Left cardiac atrium (tissue), 4 donors: ENCODE results near the gene FAXC. TPM values are rescaled to one million over a fixed set of nuclear protein-coding genes. Genes with fewer than 3 reads are reported as not detected.
"Not testable (repeated sequence)": the region's sequence is repeated elsewhere in the genome, so short reads cannot be mapped to it uniquely, and the experiment has no call there.

Source experiments
- ATAC-seq, 2 donors: fragments of 200-7000 bp; cut with Tn5 transposase; one replicate each; pipeline ENCODE4 v1.9.1; 2020; ENCODE audit warnings: mild to moderate bottlenecking in 2 of 2, moderate library complexity in 2 of 2
- DNase-seq: peaks from one replicate; pipeline ENCODE4 v3.0.0-alpha.2; 2020
- intact Hi-C, 2 donors: fragments of 100-400 bp; cut with DNase I; formaldehyde crosslinking; loops; one replicate each; pipeline versions ENCODE4 v1.14.1 to v1.15.1; 2022 to 2023
- total RNA-seq, 2 donors: library from RNA; stranded (reverse); fragmentation: NEBNext Ultra II Directional; extraction: Animal tissue kit (Norgen Biotek cat#: 25700); gene quantifications; one replicate each; pipeline ENCODE4 v1.2.1, GENCODE V29; 2021
- donor health status: DM: no; HTN: yes; CAD: no.
- donor health status: DM: no; HTN: yes; CAD: no; lungs with severe emphysema.
- donor health status: DM: yes; HTN: yes; CAD: no.
- donor health status: Dilated cardiomyopathy.

The FAXC gene
- total RNA-seq, 2 donors from 2014 or later, result 0.42 TPM; not detected in 1

- intact Hi-C loops, result no loop called here
- ATAC-seq, result no peak
Measured at GRCh38 chr6:99345164-99345563, 4.3 kb downstream of the FAXC start.

GRCh38 chr6:99344289-99344688 is 5.2 kb downstream of the FAXC start:
- intact Hi-C loops, result no loop called here
- ATAC-seq (no peak), DNase-seq (no peak)

More at GRCh38 chr6:99345164-99345563, 4.3 kb downstream of the FAXC start:
- DNase-seq, result no peak

GRCh38 chr6:99341862-99342455 is 7.5 kb downstream of the FAXC start:
- intact Hi-C loops, result no loop called here
- no peak for ATAC-seq
- DNase-seq, result no peak

- intact Hi-C loops, result no loop called here
- DNase-seq, result no peak
- ATAC-seq, result no peak
Measured at GRCh38 chr6:99338188-99338587, 11.3 kb downstream of the FAXC start.

GRCh38 chr6:99335298-99335697 is 14.2 kb downstream of the FAXC start:
- intact Hi-C loops, DNase-seq, ATAC-seq: not testable (repeated sequence)

GRCh38 chr6:99334526-99335127 is 14.8 kb downstream of the FAXC start:
- ATAC-seq, result no peak

GRCh38 chr6:99333068-99333467 is 16.4 kb downstream of the FAXC start:
- intact Hi-C loops, result no loop called here
- DNase-seq (no peak), ATAC-seq (no peak)

More at GRCh38 chr6:99334526-99335127, 14.8 kb downstream of the FAXC start:
- intact Hi-C loops, result no loop called here
- DNase-seq, result no peak

- intact Hi-C loops, result no loop called here
- DNase-seq (no peak), ATAC-seq (no peak)
Measured at GRCh38 chr6:99331531-99331930, 17.9 kb downstream of the FAXC start.

GRCh38 chr6:99330159-99330558 is 19.3 kb downstream of the FAXC start:
- ATAC-seq (peak; percentile 63 to 72), DNase-seq (peak; percentile 29)
- intact Hi-C loops, result no loop called here

- no peak for DNase-seq
- no peak for ATAC-seq
- intact Hi-C loops, result no loop called here
Measured at GRCh38 chr6:99324996-99325395, 24.5 kb downstream of the FAXC start.

GRCh38 chr6:99318566-99318965 is 30.9 kb downstream of the FAXC start:
- intact Hi-C loops, result no loop called here
- ATAC-seq, result no peak
- DNase-seq, result no peak

GRCh38 chr6:99312354-99312753 is 37.1 kb downstream of the FAXC start:
- intact Hi-C loops, result no loop called here
- DNase-seq (no peak), ATAC-seq (no peak)

- DNase-seq (no peak), ATAC-seq (no peak)
- intact Hi-C loops, result no loop called here
Measured at GRCh38 chr6:99310553-99310952, 38.9 kb downstream of the FAXC start.

- no peak for ATAC-seq
- intact Hi-C loops, result no loop called here
- no peak for DNase-seq
Measured at GRCh38 chr6:99309557-99309956, 39.9 kb downstream of the FAXC start.

GRCh38 chr6:99308788-99309187 is 40.7 kb downstream of the FAXC start:
- DNase-seq (no peak), ATAC-seq (no peak)
- intact Hi-C loops, result no loop called here

- no peak for ATAC-seq
- no peak for DNase-seq
- intact Hi-C loops, result no loop called here
Measured at GRCh38 chr6:99307295-99307907, 42.1 kb downstream of the FAXC start.

- DNase-seq, result no peak
- intact Hi-C loops, result no loop called here
- no peak for ATAC-seq
Measured at GRCh38 chr6:99306341-99306740, 43.1 kb downstream of the FAXC start.

GRCh38 chr6:99305021-99305554 is 44.4 kb downstream of the FAXC start:
- intact Hi-C loops, result no loop called here
- DNase-seq (no peak), ATAC-seq (no peak)

- DNase-seq, result no peak
- intact Hi-C loops, result no loop called here
- no peak for ATAC-seq
Measured at GRCh38 chr6:99297415-99297814, 52.1 kb downstream of the FAXC start.

GRCh38 chr6:99297006-99297405 is 52.5 kb downstream of the FAXC start:
- no peak for DNase-seq
- intact Hi-C loops, result no loop called here
- ATAC-seq, result no peak

GRCh38 chr6:99296261-99296660 is 53.2 kb downstream of the FAXC start:
- DNase-seq (no peak), ATAC-seq (no peak)
- intact Hi-C loops, result no loop called here
